ENCODE data around the gene CHI3L2. TPM values are rescaled to one million over a fixed set of nuclear protein-coding genes. Genes with fewer than 3 reads are reported as not detected.

The CHI3L2 gene
- total and polyA plus RNA-seq, 12 donors = 0.33 to 9.1 (median 2.7) TPM; not detected in 1

DNA sequence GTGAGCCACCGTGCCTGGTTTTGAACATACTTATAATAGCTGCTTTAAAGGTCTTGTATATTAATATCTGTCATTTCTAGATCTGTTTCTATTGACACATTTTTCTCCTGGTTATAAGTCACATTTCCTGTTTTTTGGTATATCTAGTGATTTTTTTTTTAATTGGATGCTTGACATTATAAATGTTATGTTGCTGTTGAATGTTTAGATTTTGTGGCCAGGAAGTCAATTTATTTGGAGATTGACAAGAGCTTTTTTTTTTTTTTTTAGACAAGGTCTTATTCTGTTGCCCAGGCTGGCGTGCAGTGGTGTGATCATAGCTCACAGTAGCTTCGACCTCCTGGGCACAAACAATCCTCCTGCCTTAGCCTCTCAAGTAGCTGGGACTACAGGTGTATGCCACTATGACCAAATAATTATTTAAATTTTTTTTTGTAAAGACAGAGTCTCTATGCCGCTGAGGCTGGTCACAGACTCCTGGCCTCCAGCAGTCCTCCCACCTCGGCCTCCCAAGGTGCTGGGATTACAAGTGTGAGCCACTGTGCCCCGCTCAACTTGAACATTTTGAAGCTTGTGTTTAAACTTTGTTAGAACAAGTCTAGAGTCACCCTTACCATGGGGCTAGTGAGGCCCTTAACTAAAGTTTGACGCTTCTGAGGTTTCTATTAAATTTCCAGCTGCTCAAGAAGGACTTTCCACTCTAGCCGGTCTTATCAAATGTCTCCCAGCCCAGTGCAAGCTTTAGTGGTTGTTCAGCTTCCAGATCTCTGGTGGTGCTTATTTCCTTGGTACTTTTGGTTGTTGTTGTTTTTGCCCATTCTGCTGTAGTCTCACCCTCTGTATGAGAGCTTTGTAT is 8.6 kb upstream of the CHI3L2 start:
- H3K27ac ChIP-seq = no peak overlapping the region
- 92 to 96% (median 94%) methylated on average over 8 of the region's 8 CpGs for WGBS, 4 donors

GRCh38 chr1:111219557-111220286 is 7.8 kb upstream of the CHI3L2 start:
- Histone ChIP-seq H3K27ac (no peak overlapping the region), H3K27me3 (no peaks in the 10 kb centered on the region), H3K36me3 (replicated peaks in 1 of 2) (no peaks in the 10 kb centered on the region), H3K4me1 (replicated peaks in 1 of 2) (peaks cover 8 to 10% of the 10 kb centered on the region in 2 donors), H3K4me3 (no peak overlapping the region), H3K9me3 (replicated peaks in 1 of 3) (no peaks in the 10 kb centered on the region)
- TF ChIP-seq CTCF (IDR thresholded peaks at IDR 0.05) (no peak), POLR2A (IDR thresholded peaks at IDR 0.05) (no peak)
- WGBS, 4 donors = 65 to 72% (median 68%) methylated on average over 5 of the region's 5 CpGs
- intact Hi-C loops (cut with DNase I) = loop anchor here (5.0 kb wide), 2 partner anchors 178 to 183 kb away; no protein-coding TSS in a partner anchor
- no peak for DNase-seq

More for the DNA sequence above, 8.6 kb upstream of the CHI3L2 start:
- no peak overlapping the region for H3K4me3 ChIP-seq
- H3K36me3 ChIP-seq (replicated peaks in 1 of 2) = no peaks in the 10 kb centered on the region
- no peaks in the 10 kb centered on the region for H3K9me3 ChIP-seq (replicated peaks in 1 of 3)
- no peak for DNase-seq
- no peak for TF ChIP-seq POLR2A (IDR thresholded peaks at IDR 0.05)
- no peak for TF ChIP-seq CTCF (IDR thresholded peaks at IDR 0.05)
- intact Hi-C loops (cut with DNase I) = no loop called here
- H3K4me1 ChIP-seq (replicated peaks in 1 of 2) = peaks cover 8 to 10% of the 10 kb centered on the region in 2 donors
- no peaks in the 10 kb centered on the region for H3K27me3 ChIP-seq

DNA sequence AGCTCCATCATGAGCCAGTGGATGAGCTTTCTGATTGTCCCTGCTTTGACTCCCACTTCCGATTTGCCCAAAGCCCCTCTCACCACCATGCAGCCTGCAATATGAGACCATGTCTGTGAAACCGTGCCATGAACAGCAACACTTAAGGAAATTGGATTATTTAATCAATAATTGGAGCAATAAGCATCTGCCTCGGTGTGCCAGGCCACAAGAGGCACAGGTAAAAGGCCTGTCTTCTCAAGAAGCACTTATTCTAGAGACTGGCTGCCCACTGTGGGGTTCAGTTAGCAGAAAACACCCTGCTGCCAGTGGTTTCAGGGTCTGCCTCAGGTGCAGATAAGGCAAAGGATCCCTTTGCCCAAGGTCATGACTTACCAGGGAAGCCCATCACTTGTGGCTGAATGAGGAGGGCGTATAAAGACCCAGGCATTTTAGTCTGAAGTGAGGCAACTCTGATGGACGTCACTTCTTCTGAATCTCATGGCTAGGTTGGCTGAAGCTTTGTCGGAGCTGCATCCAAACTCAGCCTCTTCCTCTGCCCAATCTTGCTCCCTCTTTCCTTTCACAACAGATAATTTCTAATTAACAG is 7.1 kb upstream of the CHI3L2 start:
- H3K27ac ChIP-seq = no peak overlapping the region
- no peaks in the 10 kb centered on the region for H3K36me3 ChIP-seq (replicated peaks in 1 of 2)
- DNase-seq = no peak
- H3K27me3 ChIP-seq = no peaks in the 10 kb centered on the region
- no peaks in the 10 kb centered on the region for H3K9me3 ChIP-seq (replicated peaks in 1 of 3)
- no peak overlapping the region for H3K4me3 ChIP-seq
- intact Hi-C loops (cut with DNase I) = loop anchor here (5.0 kb wide), 2 partner anchors 177 to 182 kb away; no protein-coding TSS in a partner anchor
- H3K4me1 ChIP-seq (replicated peaks in 1 of 2) = peaks cover 8 to 10% of the 10 kb centered on the region in 2 donors
- no peak for TF ChIP-seq POLR2A (IDR thresholded peaks at IDR 0.05)
- no peak for TF ChIP-seq CTCF (IDR thresholded peaks at IDR 0.05)
- WGBS, 4 donors = 83 to 93% (median 86%) methylated on average over 6 of the region's 6 CpGs

DNA sequence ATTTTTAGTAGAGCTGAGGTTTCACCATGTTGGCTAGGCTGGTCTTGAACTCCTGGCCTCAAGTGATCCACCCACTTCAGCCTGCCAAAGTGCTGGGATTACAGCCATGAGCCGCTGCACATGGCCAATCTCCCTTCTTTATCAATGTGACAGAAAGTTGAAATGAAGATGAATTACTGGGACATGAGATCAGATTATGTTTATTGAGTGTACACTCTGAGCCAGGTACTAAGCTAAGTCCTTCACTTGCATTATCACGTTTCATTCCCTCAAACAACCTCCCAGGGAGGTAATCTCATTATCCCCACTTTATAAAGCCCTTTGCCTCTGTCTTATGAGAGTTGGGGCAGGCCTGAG is 6.3 kb upstream of the CHI3L2 start:
- Histone ChIP-seq H3K4me3 (no peak overlapping the region), H3K27me3 (no peaks in the 10 kb centered on the region), H3K4me1 (replicated peaks in 1 of 2) (peaks cover 8 to 10% of the 10 kb centered on the region in 2 donors), H3K27ac (no peak overlapping the region), H3K36me3 (replicated peaks in 1 of 2) (no peaks in the 10 kb centered on the region), H3K9me3 (replicated peaks in 1 of 3) (no peaks in the 10 kb centered on the region)
- no peak for DNase-seq
- intact Hi-C loops (cut with DNase I) = loop anchor here (5.0 kb wide), 2 partner anchors 176 to 181 kb away; no protein-coding TSS in a partner anchor
- WGBS, 4 donors = 28 to 45% (median 36%) methylated on average over 2 of the region's 2 CpGs
- TF ChIP-seq CTCF (IDR thresholded peaks at IDR 0.05) (no peak), POLR2A (IDR thresholded peaks at IDR 0.05) (no peak)

Data from adrenal gland (tissue), 12 donors.